ENCODE results near the gene NKX2-3. TPM values are rescaled to one million over a fixed set of nuclear protein-coding genes. Genes with fewer than 3 reads are reported as not detected.

Gene NKX2-3
- total RNA-seq, result not detected in 2 replicates

DNA sequence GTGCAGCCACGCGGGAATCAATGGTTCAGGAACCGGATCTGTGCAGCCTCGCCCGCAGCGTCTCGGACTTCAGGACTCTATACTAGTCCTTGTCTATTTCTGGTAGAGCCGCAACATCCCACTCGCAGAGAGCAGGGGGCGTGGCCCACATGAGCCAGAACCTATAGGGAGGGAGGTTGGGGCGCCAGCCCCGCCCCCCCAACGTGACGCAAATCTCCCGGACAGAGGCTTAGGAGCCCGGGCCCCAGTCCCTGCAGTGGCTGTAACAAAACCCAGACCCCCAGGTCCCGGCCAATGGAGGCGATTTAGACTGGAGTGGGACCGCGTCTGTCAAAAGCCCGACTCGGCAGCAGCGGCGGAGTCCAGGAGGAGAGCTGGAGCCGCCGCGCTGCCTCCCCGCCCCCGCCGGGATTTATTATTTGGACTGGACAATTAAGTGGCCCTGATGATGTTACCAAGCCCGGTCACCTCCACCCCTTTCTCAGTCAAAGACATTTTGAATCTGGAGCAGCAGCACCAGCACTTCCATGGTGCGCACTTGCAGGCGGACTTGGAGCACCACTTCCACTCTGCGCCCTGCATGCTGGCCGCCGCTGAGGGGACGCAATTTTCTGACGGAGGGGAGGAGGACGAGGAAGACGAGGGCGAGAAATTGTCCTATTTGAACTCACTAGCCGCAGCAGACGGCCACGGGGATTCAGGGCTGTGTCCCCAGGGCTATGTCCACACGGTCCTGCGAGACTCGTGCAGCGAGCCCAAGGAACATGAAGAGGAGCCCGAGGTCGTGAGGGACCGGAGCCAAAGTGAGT lies at the start of gene NKX2-3:
Gene NKX2-3 (plus strand): TSS at position 256 of the 809 bp plus-strand sequence. CDS start 190 bp downstream, at position 446.
- no peak within 1 kb of the TSS for H3K4me3 ChIP-seq (ENCODE audit: low read depth, low read length)
- DNase-seq (ENCODE audit: low read depth), result no peak
- no peak for TF ChIP-seq CTCF (conservative IDR thresholded peaks at IDR 0.05; ENCODE audit: low read depth, low read length)

DNA sequence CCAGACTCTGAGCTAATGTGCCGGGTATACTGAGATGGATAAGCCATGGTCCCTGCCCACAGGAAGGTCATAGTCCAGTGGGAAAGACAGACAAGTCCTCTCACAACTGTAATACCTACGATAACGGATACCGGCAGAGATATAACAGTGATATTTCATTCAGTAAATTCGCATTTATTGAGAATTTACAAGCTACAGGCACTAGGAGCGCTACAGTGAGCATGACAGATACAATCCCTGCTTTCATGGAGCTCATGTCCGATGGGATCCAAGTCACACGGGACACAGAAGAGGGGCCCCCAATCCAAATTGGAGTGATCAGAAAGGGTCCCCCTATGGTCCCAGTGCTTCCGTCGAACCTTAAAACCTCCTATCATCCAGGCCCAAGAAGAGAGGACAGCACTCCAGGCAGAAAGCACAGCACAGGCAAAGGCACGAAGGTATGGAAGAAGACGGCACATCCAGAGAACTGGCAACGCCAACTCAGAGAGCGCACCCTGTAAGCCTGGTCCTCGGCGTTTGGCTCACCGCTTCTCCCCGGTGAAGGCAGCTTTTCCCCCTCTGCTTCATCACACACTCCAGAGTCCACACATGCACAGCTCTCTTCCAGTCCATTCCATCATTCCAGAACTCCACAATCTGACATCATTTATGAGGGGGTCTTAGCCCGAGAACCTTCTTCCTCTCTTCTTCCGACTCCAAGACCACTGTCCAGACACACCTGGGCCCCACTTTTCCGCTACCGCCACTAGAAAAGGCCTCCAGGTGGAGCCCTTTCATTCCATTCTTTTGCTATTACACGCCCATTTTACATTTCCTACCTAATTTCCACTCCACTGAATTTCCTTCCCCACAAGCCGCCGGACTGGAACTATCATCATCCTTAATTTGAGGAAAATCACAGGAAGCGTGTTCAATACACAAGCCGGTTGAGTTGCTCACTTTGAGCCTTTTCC lies 47.8 kb upstream of the NKX2-3 start:
- DNase-seq (ENCODE audit: low read depth), result no peak
- no peak overlapping the region for H3K4me3 ChIP-seq (ENCODE audit: low read depth, low read length)
- TF ChIP-seq CTCF (conservative IDR thresholded peaks at IDR 0.05; ENCODE audit: low read depth, low read length), result peak; percentile 45

DNA sequence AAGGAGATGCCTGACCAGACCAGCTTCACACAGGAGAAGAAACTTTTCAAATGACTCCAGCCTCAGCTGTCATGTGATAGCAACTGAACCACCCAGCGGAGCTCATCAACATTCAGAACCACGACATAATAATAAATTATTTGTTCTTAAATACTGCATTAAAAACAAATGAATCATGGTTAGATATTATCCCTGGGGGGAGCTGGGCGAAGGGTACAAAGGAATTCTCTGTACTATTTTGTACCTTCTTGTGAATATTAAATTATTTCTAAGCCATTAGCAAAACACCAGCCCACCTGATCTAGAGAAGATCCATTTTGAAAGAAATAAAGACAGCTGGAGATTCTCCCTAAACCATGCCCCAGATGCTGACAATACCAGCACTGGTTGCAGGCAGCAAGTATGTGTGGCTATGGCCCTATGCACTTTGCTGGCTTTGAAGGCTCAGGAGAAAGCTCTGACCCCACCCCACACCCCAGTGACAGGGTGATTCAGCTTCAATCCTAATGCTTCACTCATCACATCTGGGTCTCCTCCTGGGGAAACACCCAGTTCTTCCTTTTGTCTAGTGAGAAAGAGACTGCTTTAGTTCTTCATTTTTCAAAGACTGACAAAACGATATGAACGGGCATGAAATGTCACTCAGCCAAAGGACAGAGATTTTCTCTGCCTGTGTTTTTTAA lies 45.5 kb upstream of the NKX2-3 start:
- no peak for DNase-seq (ENCODE audit: low read depth)
- TF ChIP-seq CTCF (conservative IDR thresholded peaks at IDR 0.05; ENCODE audit: low read depth, low read length), result no peak
- H3K4me3 ChIP-seq (ENCODE audit: low read depth, low read length), result no peak overlapping the region

DNA sequence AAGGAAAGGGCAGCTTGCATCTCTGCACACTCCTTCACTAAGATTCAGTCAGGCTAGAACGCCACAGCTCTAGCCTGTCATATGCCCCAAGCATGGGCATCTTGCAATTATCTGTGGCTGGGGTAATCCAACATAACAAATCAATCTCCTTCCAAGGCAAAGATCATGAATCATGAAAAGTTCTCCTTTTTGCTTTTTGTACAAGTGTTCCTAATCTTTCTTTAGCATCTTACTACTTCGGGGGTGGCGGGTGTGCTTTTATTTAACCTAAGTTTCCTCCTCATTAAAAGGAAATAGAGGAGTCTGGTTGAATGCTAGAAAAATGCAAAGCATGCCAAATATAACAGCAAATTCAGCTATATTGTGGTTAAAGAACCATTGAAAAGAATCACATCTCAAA lies 43.5 kb upstream of the NKX2-3 start:
- H3K4me3 ChIP-seq (ENCODE audit: low read depth, low read length), result no peak overlapping the region
- no peak for DNase-seq (ENCODE audit: low read depth)
- TF ChIP-seq CTCF (conservative IDR thresholded peaks at IDR 0.05; ENCODE audit: low read depth, low read length), result no peak

GRCh38 chr10:99497343-99498025 lies 35.3 kb upstream of the NKX2-3 start:
- DNase-seq (ENCODE audit: low read depth), result no peak
- no peak for TF ChIP-seq CTCF (conservative IDR thresholded peaks at IDR 0.05; ENCODE audit: low read depth, low read length)
- no peak overlapping the region for H3K4me3 ChIP-seq (ENCODE audit: low read depth, low read length)

DNA sequence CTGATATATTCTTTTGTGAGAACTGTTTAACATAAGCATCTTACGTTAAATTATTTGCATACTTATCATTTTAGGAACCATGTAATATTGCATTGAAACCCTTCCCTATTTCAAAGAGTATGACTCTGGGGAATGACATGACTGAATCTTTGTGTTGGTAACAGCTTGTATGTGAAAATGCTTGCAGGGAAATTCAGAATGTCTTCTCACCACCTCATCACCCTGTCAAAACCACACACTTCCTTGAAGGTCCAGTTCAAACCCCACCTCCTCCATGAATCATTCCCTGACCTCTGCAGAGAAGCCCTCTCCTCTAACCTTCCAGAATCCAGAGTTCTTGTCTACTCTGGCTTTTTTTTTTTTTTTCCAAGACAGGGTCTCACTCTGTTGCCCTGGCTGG lies 26.3 kb upstream of the NKX2-3 start:
- no peak for TF ChIP-seq CTCF (conservative IDR thresholded peaks at IDR 0.05; ENCODE audit: low read depth, low read length)
- DNase-seq (ENCODE audit: low read depth), result no peak
- no peak overlapping the region for H3K4me3 ChIP-seq (ENCODE audit: low read depth, low read length)

Measured in epithelial cell of proximal tubule (primary cell).